GM12892 (cell line): Measurements from ENCODE around the gene DNAJC18.

ENCODE experiments used
- POLR2A ChIP-seq: IDR thresholded peaks from 2 replicates; pipeline ENCODE4 v1.6.1; 2011; ENCODE audit warnings: low read depth, low read length, control low read depth
- POLR2AphosphoS5 ChIP-seq: IDR thresholded peaks from 2 replicates; pipeline ENCODE4 v1.6.1; 2011; ENCODE audit warnings: low read depth, low read length, control low read depth
- TAF1 ChIP-seq: IDR thresholded peaks from 2 replicates; pipeline ENCODE4 v1.6.1; 2011; ENCODE audit warnings: low read depth, mild to moderate bottlenecking, control low read depth, low read length, borderline replicate concordance

- TF ChIP-seq POLR2A (no peak), POLR2AphosphoS5 (no peak), TAF1 (no peak)
Measured at GRCh38 chr5:139460455-139460854, 21.1 kb upstream of the DNAJC18 start.
